Measurements from ENCODE around the gene C2CD4C.

The C2CD4C gene

DNA sequence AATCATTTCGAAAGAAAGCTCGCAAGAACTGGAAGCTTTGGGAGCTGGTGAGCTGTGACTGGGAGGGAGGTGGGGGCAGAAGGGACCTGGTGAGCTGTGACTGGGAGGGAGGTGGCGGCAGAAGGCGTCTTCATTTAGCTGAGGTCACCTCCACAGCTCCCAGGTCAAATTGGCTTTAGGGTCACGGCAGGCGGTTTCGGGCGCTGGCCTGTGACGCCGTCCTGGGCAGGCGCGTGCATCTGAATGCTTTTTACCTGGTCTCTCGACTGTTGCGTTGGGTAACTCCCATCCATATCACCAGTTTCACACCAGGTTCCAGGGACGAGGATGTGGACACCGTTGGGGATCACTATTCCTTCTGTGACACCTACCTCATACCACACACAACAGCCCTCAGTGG is 29.2 kb downstream of the C2CD4C start:
- no peak for DNase-seq

DNA sequence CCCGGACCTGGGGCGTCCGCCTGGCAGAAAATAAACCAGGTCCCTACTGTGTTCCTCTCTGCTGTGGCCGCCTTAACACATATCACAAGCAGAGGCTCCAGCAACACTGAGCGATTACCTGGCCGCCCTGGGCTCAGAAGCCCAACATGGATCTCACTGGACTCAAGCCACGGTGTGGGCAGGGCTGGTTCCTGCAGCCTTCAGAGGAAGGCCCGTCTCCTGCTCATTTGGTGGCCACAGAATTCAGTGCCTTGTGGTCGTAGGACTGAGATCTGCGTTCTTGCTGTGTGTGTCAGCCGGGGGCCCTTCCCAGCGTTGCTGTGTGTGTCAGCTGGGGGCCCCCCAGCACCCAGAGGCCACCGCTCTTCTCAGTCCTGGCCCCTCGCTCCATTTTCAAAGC is 30.2 kb downstream of the C2CD4C start:
- no peak for DNase-seq

DNA sequence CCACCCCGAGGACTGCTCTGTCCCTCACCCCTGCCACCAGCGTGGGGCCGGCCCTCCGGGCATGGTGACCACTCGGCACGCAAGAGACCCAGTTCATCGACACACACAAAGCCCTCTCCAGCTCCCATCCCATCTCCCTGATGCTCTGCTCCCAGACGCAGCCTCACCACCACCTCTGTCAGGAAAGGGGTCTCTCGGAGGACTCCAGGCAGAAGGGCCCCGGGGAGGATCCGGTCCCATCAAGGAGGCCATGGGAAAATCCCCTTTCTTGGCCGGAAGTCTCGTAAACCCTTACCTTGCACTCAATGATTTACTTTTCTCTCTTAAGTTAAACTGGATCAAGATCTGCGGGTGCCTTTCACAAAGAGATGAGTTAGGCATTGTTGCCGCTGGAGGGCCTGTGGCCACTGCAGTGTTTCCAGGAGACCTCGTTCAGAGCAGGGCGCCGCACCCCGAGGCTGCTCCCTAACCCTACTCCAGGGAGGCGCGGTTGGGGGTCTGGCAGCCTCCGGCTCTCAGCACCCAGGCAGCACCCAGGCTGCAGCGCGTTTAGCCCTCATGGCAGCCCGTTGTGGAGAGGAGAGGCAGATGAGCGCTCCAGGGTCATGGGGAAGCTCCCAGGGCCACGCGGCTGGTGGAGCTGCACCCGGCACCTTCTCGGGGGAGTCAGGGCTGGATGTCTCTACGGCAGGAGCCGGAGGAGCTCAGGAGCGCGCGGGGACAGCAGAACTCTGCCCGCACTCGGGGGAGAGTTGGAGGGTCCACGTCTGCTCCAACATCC is 31.0 kb downstream of the C2CD4C start:
- DNase-seq: no peak

DNA sequence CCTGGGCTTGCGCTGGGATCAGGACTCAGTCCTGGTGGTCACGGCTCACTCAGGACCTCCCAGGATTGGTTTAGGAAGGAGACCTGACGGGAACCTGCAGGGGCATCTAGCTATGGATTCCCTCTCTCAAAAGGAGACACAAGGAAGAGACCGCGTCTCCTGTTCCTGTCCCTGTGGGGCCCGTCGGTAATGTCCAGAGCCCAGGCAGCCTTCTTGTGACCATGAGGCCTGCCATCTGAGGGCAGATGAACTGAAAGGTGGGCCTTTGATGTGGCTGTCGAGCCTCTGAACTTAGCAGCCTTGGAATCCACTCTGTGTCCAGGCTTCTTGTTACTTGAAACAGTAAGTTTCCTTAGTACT is 32.9 kb downstream of the C2CD4C start:
- no peak for DNase-seq

DNA sequence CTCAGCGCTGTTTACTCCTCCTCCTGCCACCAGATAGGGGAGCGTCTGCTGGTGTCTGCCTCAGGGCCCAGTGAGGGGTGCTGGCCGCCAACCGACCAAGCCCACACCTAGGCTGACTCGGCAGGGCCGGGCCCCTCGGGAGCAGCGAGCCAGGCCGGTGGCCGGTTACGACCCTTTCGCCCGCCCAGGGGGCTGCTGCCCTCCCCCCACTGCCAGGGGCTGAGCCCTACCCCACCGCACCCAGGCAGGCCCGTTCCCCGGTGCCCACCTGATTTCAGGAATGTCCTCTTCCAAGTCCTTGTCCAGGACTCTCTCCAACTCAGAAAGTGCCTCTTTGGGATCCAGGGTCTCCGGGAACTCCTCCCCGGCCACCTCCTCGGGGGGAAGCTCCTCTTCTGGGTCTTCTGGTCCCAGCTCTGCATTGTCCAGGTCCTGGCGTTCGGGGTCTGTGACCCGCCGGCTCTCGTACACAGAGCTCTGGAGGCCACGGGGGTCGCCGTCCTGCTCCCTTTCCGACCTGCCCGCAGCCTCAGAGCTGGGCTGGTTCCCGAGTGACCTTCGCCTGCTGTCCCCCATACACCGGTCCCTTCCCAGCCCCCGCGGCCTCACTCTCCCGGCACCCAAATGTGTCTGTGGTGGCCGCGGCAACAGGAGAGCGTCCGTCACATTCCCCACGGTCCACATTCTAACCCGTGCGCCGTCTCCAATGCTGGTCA is 33.4 kb downstream of the C2CD4C start:
- no peak for DNase-seq

DNA sequence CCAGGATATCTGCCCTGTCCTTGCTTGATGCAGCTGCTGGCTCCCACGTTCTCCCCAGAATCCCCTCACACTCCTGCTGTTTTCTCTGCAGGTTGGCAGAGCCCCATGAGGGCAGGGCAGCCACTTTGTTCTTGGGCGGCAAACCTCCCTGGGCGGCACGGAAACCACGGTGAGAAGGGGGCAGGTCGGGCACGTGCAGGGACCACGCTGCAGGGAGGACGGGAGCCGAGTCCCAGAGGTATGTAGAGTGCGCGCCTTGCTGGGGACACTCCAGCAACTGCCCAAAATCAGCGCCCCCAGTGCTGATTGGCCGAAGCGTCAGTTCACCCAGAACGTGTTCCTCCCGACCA is 34.1 kb downstream of the C2CD4C start:
- DNase-seq: no peak

DNA sequence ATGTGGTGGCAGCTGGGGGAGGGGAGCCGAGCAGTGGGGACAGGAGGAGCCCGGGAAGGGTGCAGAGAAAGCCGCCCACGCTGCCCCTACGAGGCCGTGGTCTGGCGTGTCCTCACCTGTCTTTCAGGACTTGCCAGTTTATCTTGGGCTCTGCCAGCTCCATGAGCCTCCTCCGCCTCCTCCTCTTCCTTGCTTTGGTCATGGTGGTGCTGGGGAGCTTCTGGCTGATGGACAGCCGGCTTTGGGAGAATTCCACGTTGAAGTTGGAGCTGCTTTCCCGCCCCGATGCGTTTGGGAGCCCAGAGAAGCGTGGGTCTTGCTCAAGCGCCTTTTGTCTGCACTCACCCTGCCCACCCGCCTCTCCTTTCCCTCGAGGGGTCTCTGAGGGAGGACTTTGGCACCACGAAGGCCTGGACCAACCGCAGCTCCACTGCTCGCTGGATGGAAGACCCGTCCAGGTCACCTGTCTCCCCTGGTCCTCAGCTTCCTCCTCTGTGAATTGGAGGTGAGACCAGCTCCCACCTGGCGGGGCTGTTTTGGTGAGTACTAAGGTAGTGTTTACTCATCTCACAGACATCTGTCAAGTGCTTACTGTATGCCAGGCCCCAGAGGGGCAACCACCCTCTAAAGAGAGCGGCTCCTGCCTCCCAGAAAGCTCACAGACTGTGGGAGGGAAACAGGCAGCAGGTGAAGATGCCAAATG is 34.6 kb downstream of the C2CD4C start:
- DNase-seq: no peak

DNA sequence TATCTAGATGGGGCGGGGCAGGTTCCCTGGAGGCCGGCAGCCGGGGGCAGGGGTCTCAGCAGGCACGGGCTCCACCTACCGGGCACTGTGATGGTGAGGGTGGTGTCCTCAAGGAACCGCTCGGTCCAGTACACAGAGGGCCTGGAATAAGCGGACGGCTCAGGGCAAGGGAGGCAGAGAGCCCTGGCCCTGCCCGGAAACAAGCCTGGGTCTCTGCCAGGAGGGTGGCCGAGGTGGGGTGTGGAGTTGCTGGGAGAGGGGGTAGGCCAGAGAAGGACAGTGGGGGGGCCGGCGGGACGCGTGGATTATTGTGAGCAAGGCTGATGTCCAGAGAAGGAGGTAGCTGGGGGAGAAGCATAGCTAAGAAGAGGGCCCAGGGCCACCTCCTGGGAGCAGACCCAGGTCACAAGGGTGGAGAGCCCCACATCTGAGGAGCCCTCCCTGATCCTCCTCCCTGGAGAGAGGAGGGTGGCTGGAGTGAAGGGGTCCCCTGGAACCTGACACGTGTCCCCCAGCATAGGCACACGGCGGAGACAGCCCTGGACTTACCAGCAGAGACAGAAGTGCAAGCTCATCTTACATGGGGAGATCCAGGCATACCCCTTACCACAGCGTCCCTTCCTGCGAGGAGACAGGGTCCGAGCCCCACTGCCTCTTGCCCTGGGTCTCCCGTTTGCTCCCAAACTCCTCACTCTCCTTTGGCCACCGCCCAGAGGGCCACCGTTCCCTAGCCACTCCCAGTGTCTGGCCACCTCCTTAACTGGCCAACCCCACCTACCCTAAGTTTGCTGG is 35.4 kb downstream of the C2CD4C start:
- DNase-seq: no peak

DNA sequence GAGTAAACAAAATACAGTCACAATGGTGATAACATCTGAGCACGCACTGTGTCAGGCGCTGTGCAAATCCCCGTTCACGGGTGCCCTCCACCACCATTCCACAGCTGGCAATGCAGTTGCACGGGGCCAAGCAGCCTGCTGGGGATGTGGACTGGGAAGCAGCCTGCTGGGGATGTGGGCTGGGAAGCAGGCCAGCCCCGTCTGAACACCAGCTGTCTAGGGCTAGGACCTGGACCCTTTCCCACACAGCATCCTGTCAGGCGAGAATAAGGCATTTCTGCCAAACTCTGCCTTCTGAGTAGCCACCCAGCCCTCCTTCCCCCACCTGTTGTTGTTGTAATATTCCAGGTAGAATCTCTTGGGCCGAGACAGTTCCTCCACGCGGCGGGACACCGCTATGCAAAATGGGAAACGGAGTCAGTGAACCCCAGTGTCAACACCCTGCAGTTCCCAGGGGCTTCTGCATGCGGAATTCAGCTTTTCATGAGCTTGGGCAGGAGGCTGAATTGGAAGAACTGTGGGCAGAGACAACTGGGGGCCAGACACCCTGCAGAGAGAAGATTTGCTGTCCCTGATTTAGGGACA is 36.5 kb downstream of the C2CD4C start:
- no peak for DNase-seq

DNA sequence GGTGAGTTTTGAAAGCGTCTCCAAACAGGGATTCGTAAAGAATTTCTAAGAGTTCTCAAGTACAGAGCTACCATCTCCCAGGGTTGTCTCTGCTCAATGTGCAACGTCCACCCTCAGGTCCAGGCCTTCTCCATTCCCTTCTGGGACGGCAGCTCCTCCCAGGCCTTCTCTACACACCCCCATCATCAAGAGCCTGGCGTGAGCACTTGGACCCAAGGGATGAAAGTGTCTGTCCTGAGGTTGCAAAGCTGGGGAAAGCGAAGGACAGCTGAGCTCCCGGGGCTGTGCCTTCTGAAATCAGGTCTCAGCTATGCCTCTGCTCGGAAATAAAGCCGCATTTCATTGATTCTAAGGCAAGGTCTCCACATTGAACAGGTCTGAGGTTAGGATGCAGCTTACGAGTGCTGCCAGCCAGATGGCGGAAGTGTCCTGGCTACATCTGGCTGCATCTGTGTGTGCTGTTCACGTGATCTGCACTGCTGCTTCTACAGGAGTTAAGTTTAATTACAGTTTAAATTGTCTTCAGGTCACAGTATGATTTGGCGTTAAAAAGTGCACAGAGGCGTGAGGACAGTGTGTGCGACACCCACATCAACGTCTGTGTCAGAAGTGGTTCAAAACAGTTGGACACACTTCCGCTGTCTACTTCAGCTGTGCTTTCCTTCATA is 37.3 kb downstream of the C2CD4C start:
- no peak for DNase-seq

DNA sequence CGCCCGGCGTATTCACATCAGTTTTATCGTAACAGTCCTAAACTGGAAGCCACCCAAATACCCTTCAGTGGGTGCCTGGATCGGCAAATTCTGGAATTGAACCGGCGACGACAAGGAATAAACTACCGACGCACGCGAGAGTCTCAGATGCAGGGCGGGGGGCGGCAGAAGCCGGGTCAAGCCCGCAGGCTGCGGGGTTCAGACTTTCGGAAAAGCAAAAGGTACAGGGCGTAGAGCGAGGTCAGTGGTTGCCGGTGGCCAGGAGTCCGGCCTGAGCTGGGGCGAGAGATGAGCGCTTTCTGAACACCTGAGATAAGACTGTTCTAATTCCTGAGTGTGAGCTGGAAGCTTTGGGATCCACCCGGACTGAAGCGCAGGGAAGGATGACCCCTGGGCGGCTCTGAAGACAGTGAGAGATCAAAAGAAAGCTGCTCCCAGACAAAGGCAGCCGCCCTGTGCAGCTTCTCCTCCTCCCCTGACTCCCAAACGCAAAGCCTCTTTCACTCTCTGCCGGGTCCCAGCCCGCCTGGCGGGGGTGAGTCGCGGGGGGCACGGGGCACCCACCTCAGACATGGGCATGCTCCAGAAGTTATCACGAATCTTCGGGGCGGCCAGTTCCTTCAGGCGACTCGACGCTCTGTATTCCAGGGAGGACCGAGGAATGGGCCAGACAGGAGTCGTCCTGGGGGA is 38.2 kb downstream of the C2CD4C start:
- no peak for DNase-seq

DNA sequence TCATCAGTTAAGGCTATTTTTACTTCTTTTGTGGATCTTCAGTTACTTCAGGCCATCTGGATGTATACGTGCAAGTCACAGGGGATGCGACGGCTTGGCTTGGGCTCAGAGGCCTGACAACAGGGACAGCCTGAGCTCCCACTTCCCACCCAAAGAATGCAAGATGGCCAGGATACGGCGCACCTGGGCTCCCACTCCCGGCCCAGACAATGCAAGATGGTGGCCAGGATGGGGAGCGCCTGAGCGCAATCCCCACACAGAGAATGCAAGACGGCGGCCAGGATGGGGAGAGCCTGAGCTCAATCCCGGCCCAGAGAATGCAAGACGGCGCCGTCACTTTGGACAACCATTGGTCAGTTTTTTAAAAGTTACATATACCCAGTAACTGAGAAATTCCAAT is 39.1 kb downstream of the C2CD4C start:
- no peak for DNase-seq

DNA sequence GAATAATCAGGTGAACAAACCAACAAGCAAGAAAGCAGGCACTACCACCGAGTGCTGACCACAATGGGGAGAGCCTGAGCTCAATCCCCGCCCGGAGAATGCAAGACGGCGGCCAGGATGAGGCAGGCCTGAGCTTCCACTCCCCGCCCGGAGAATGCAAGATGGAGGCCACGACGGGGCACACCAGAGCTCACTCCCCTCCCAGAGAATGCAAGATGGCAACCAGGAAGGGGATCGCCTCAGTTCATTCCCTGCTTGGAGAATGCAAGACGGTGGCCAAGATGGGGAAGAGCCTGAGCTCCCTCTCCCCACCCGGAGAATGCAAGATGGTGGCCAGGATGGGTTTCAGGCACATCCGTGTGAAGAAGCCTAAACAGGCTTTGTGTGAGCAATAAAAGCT is 39.7 kb downstream of the C2CD4C start:
- no peak for DNase-seq

DNA sequence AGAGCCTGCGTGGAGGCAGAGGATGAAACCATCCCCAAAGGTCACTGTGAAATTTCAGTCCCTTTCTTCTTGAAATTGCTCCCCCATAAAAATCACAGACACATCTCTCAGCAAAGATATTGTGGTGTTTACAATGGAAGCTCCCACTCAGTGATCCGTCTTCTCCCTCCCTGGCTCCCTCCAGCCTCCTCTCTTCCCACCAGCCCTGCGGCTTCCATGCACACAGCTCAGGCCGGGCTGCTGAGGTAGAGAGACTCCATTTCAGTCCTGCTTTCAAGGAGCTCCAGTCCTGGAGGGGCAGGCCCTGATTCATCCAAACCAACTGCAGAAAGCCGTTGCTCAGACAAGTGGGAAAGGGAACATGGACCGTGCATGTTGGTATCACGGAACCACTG is 40.3 kb downstream of the C2CD4C start:
- DNase-seq: no peak

DNA sequence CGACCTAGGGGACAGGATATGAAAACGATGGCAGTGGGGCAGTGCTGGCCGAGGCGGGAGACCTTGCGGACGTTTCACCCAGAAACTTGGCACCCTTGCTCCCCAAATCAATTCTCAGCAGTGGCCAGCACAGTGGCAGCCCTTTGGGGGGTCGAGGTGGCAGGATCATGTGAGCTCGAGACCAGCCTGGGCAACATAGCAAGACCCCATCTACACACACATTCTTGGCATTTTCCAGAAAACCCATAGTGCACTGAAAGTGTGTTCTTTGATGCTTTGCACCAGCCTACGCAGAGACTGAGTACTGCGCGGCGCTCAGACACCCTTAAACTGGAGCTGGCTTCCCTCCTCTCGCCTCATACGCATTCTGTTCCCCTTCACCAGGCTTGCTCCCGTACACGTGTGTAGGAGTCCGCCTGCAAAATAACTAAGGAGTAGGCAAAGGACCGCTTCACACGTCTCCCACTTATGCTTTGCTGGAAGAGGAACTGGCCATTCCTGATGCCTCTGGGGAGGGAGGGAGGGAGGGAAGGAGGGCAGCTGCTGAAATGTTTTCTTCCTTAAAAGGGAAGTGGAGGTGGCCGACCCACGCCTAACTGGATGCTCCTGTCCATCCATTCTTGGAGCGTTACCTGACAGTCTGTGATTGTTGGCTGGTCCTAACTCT is 40.9 kb downstream of the C2CD4C start:
- DNase-seq: no peak

DNA sequence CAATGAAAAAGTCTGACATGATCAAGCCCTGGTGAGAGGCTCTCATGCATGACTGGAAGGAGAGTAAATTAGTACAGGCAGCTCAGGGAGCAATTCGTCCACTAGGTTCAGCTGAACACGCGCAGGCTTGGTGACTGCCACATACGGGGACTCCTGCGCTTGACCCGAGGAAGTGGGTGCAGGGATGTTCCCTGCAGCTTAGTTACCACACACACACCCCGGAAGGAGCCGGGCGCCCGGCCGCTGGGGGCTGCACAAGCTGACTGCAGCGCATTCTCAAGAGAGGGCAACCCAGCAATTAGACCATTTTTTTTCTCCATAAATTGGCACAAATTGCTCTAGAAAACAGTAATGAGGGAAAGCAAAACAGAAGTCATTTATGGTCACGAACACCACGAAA is 41.4 kb downstream of the C2CD4C start:
- no peak for DNase-seq

DNA sequence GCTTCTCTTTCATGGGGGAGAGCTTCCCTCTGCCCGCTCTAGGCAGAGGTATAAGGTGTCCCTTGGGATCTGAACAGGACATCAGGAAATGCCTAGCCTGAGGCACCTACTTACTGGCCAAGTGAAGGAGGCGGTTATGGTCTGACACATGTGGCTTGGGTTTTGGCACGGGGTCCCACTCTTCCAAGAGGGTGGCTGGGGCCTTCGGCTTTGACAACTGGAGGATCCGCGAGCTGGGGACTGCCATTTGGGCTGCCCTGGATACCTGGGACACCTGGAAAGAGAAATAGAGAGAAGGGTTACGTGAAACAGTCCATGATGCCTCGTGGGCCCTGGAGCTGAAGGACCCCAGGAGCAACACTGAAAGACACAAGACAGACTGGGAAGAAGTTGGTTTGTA is 42.0 kb downstream of the C2CD4C start:
- no peak for DNase-seq

DNA sequence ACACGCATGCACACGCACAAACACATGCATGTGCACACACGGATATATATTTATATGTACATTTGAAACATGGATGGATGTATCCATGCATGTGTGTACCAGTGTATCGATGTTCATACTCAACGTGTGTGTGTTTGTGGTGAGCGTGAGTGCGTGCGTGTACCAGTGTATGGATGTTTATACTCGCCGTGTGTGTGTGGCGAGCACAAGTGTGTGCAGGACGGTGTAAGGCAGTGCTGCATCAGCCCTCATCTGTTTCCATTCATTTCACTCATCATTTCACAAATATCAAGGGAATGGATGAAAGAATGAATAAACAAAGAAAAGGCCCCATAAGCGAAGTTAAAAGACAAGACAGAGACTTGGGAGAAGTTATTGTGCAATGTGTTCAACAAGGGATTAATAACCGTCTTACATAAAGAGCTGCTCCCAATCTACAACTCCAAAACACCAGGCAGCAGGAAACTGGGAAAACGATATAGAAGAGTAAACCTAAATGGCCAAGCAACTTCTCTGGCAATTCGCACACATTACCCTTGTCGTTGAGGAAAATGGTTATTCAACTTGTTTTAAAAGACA is 42.7 kb downstream of the C2CD4C start:
- DNase-seq: no peak

DNA sequence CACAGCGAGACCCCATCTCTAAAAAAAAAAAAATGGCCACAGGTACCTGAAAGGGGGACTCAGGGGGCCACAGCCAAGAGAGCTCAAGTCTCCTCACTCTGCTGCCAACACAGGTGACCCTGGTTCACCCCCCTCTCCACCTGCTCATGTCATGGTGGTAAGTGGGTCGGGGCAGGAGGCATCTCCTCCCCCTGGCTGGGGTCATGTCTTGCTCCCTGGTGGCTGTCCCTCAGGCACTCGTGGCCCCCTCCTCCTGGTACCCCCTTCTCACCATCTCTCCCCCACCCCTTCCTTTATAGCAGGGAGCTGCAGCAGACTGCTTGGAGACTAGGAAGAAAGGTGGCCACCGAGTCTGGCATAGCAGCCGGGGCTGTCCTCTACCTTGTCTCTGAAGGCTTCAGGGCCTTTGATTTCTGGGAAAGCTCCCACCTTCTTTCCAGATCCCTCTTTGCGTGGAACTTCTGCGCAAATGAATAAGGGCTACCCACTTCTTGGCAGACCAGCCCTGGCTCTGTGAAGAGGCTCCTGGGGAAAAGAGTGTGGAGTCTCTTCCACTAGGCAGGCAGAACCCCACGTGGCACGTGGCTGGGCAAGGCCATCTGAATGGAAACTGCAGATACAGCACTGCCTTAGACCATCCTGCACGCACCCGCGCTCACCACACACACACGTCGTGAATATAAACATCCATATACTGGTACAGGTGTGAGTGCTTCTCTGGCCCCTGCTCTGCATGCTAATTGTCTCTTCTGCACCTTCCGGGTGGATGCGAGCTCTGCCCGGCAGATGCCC is 44.3 kb downstream of the C2CD4C start:
- DNase-seq: no peak

DNA sequence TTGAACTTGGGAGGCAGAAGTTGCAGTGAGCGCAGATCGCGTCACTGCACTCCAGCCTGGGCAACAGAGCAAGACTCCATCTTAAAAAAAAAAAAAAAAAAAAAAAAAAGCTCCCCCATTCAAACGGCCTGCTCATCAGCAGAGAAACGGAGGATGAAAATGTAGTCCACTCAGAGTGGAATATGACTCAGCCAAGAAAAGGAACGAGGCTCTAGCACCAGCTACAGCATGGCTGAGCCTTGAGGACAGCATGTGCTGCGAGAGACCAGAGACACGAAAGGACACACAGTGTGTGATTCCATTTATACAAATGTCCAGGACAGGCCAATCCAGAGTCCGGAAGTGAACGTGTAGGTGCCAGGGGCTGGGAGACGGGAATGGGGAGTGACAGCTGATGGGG is 46.3 kb downstream of the C2CD4C start:
- DNase-seq: no peak

All from NCI-H2081 treated with DMSO at 0.1 percent for 48 hours (cell line).